Stimulated activated naive CD8-positive, alpha-beta T cell treated with anti-CD3 and anti-CD28 coated beads, Interleukin-15, Interleukin-2, amounts not matched to agents 100 ng/mL and 50 ng/mL, for 24 hours (primary cell): ENCODE measurements around the gene JOSD2.

ENCODE experiments used
- H3K27ac Mint-ChIP-seq: one replicate; pipeline ENCODE4 v1.8.0; 2021; ENCODE audit warnings: mild to moderate bottlenecking, mixed read lengths
- H3K27me3 Mint-ChIP-seq: one replicate; pipeline ENCODE4 v1.8.0; 2021; ENCODE audit warnings: mixed read lengths
- H3K36me3 Mint-ChIP-seq: one replicate; pipeline ENCODE4 v1.8.0; 2021; ENCODE audit warnings: low read depth, mixed read lengths
- H3K4me1 Mint-ChIP-seq: one replicate; pipeline ENCODE4 v1.8.0; 2021; ENCODE audit warnings: low read depth, mixed read lengths
- H3K4me3 Mint-ChIP-seq: one replicate; pipeline ENCODE4 v1.8.0; 2021; ENCODE audit warnings: mild to moderate bottlenecking, mixed read lengths
- H3K9me3 Mint-ChIP-seq: one replicate; pipeline ENCODE4 v1.8.0; 2021; ENCODE audit warnings: mixed read lengths

JOSD2 gene

GRCh38 chr19:50550594-50550966 is 39.6 kb upstream of the JOSD2 start:
- Mint-ChIP-seq H3K27ac (no peak overlapping the region), H3K4me1 (no peaks in the 10 kb centered on the region), H3K27me3 (peaks cover 52% of the 10 kb centered on the region), H3K9me3 (no peaks in the 10 kb centered on the region), H3K4me3 (no peak overlapping the region), H3K36me3 (no peaks in the 10 kb centered on the region)

GRCh38 chr19:50549927-50550593 is 39.1 kb upstream of the JOSD2 start:
- Mint-ChIP-seq H3K36me3 (no peaks in the 10 kb centered on the region), H3K27ac (no peak overlapping the region), H3K4me1 (no peaks in the 10 kb centered on the region), H3K4me3 (no peak overlapping the region), H3K27me3 (peaks cover 47% of the 10 kb centered on the region), H3K9me3 (no peaks in the 10 kb centered on the region)

- Mint-ChIP-seq H3K4me1 (no peaks in the 10 kb centered on the region), H3K36me3 (no peaks in the 10 kb centered on the region), H3K4me3 (no peak overlapping the region), H3K27me3 (peaks cover 41% of the 10 kb centered on the region), H3K9me3 (no peaks in the 10 kb centered on the region), H3K27ac (no peak overlapping the region)
These were observed 38.3 kb upstream of the JOSD2 start for GRCh38 chr19:50549059-50549926.

GRCh38 chr19:50548191-50549058 is 37.4 kb upstream of the JOSD2 start:
- Mint-ChIP-seq H3K36me3 (no peaks in the 10 kb centered on the region), H3K27ac (no peak overlapping the region), H3K4me3 (no peak overlapping the region), H3K4me1 (no peaks in the 10 kb centered on the region), H3K27me3 (peaks cover 35% of the 10 kb centered on the region), H3K9me3 (no peaks in the 10 kb centered on the region)

- H3K36me3 Mint-ChIP-seq, result no peaks in the 10 kb centered on the region
- no peaks in the 10 kb centered on the region for H3K9me3 Mint-ChIP-seq
- no peak overlapping the region for H3K4me3 Mint-ChIP-seq
- H3K4me1 Mint-ChIP-seq, result no peaks in the 10 kb centered on the region
- peaks cover 26% of the 10 kb centered on the region for H3K27me3 Mint-ChIP-seq
- H3K27ac Mint-ChIP-seq, result no peak overlapping the region
These were observed 36.6 kb upstream of the JOSD2 start for GRCh38 chr19:50547385-50548190.

- no peak overlapping the region for H3K27ac Mint-ChIP-seq
- no peaks in the 10 kb centered on the region for H3K4me1 Mint-ChIP-seq
- H3K27me3 Mint-ChIP-seq, result peaks cover 19% of the 10 kb centered on the region
- H3K4me3 Mint-ChIP-seq, result no peak overlapping the region
- H3K36me3 Mint-ChIP-seq, result no peaks in the 10 kb centered on the region
- H3K9me3 Mint-ChIP-seq, result no peaks in the 10 kb centered on the region
These were observed 35.7 kb upstream of the JOSD2 start for GRCh38 chr19:50546527-50547221.

GRCh38 chr19:50542943-50543342 is 32.0 kb upstream of the JOSD2 start:
- Mint-ChIP-seq H3K27me3 (no peaks in the 10 kb centered on the region), H3K27ac (no peak overlapping the region), H3K4me3 (no peak overlapping the region), H3K4me1 (no peaks in the 10 kb centered on the region), H3K36me3 (no peaks in the 10 kb centered on the region), H3K9me3 (no peaks in the 10 kb centered on the region)

GRCh38 chr19:50537769-50538230 is 26.8 kb upstream of the JOSD2 start:
- Mint-ChIP-seq H3K4me3 (no peak overlapping the region), H3K27me3 (peaks cover 11% of the 10 kb centered on the region), H3K27ac (no peak overlapping the region), H3K4me1 (peaks cover 6% of the 10 kb centered on the region), H3K36me3 (no peaks in the 10 kb centered on the region), H3K9me3 (peaks cover 10% of the 10 kb centered on the region)

GRCh38 chr19:50537306-50537685 is 26.3 kb upstream of the JOSD2 start:
- Mint-ChIP-seq H3K36me3 (no peaks in the 10 kb centered on the region), H3K4me1 (peaks cover 6% of the 10 kb centered on the region), H3K27me3 (peaks cover 16% of the 10 kb centered on the region)

GRCh38 chr19:50536662-50537305 is 25.8 kb upstream of the JOSD2 start:
- Mint-ChIP-seq H3K27me3 (peaks cover 19% of the 10 kb centered on the region), H3K27ac (no peak overlapping the region), H3K9me3 (peaks cover 16% of the 10 kb centered on the region), H3K4me1 (peaks cover 6% of the 10 kb centered on the region), H3K4me3 (no peak overlapping the region), H3K36me3 (no peaks in the 10 kb centered on the region)

More at GRCh38 chr19:50537306-50537685, 26.3 kb upstream of the JOSD2 start:
- H3K4me3 Mint-ChIP-seq, result no peak overlapping the region
- H3K9me3 Mint-ChIP-seq, result peaks cover 15% of the 10 kb centered on the region
- H3K27ac Mint-ChIP-seq, result no peak overlapping the region

GRCh38 chr19:50535672-50536187 is 24.7 kb upstream of the JOSD2 start:
- Mint-ChIP-seq H3K36me3 (no peaks in the 10 kb centered on the region), H3K27me3 (peaks cover 22% of the 10 kb centered on the region), H3K4me1 (peaks cover 6% of the 10 kb centered on the region), H3K9me3 (peaks cover 16% of the 10 kb centered on the region), H3K27ac (no peak overlapping the region), H3K4me3 (no peak overlapping the region)

- Mint-ChIP-seq H3K27ac (no peak overlapping the region), H3K9me3 (peaks cover 16% of the 10 kb centered on the region), H3K4me3 (no peak overlapping the region), H3K4me1 (peaks cover 6% of the 10 kb centered on the region), H3K36me3 (no peaks in the 10 kb centered on the region), H3K27me3 (peaks cover 22% of the 10 kb centered on the region)
These were observed 23.5 kb upstream of the JOSD2 start for GRCh38 chr19:50534478-50534877.

- Mint-ChIP-seq H3K9me3 (peaks cover 16% of the 10 kb centered on the region), H3K4me3 (no peak overlapping the region), H3K27ac (no peak overlapping the region), H3K36me3 (no peaks in the 10 kb centered on the region), H3K4me1 (peaks cover 6% of the 10 kb centered on the region), H3K27me3 (peaks cover 22% of the 10 kb centered on the region)
These were observed 22.0 kb upstream of the JOSD2 start for GRCh38 chr19:50532952-50533351.
